CD4-positive, alpha-beta T cell treated with Interleukin-2 at 100 ng/mL for 4 hours (primary cell): ENCODE measurements around the gene ZNF146.
"Not testable (repeated sequence)": the region's sequence is repeated elsewhere in the genome, so short reads cannot be mapped to it uniquely, and the experiment has no call there.

Experiments used
- DNase-seq: peaks from one replicate; pipeline ENCODE4 v3.0.0-alpha.2; 2020; ENCODE audit warnings: low spot score

The ZNF146 gene

DNA sequence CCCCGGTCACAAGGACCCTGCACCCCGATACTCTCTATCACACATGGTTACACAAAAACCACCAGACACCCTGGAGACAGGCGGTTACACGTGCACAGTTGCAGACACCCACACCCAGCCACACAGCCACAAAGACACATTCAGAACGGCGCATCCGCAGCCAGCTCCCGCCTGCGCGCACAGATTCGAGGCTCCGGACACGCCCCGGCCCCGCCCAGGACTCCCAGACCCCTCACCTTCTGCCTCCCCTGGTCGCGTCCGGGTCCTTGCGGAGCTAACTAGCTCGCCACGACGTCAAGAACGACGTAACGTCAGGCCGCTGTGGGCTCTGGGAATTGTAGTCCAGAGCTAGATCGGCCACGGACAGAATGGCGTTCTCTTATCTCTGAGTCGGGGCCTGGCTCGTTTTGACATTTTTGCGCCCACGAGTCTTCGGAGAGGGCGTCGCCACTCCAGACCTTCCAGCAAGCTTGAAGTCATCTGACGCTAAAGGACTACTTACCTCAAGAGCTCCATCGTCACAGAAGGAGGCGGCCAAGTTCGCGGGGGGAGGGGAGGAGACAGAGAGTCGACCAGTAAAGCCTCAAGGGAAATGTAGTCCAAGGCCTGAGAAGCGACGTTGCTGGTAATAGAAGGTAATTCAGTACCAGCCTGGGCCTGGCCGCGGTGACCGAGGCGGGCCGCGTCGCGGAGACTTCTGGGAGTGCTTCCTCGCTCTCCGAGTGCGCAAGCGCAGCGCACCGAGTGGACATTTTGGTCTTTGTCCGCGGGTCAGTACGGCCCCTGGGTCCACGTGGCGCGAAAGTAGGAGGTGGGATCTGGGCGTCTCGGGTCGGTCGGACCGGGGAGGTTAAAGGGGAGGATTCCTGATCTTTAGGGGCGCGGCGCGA lies at the start of gene ZNF146, which contains the start of gene ZNF565:
TSS of gene ZNF146 (plus strand) at position 721 of the 890 bp plus-strand sequence. CDS start 21,335 bp downstream, outside the sequence.
TSS of gene ZNF565 (minus strand) at position 280 of the 890 bp plus-strand sequence. CDS start 12,680 bp downstream, outside the sequence.
- peak; percentile 96 for DNase-seq

DNA sequence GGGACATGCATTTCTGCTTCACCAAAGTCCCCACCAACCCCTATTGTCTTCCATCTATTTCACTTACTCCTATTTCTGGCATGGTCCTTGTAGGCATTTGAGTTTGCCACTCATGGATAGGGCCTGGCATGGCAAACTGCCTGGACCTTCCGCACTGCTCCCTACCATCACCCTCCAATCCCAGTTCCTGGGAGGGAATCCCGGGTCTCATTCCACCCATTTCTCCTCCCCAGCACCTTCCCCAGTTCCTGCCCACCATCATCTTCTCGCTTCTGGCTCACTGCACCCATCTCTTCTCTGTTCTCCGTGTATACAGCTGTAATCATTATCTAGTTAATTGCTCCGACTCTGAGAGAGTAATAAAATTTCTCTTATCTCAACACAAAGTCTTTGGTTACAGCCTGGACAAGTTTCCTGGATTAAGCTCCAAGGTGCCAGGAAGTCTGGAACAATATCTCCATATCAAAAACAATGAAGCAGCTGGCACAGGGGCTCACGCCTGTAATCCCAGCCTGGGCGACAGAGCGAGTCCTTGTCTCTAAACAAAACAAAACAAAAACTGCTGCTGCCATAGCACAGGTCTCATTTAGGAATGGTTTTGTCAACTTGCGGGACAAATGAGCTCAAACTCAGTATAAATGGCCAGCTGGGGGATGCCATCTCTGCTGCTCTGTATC lies 45.7 kb upstream of the ZNF146 start:
- DNase-seq, result no peak

- no peak for DNase-seq
Measured at GRCh38 chr19:36172852-36173251, 42.1 kb upstream of the ZNF146 start.

DNA sequence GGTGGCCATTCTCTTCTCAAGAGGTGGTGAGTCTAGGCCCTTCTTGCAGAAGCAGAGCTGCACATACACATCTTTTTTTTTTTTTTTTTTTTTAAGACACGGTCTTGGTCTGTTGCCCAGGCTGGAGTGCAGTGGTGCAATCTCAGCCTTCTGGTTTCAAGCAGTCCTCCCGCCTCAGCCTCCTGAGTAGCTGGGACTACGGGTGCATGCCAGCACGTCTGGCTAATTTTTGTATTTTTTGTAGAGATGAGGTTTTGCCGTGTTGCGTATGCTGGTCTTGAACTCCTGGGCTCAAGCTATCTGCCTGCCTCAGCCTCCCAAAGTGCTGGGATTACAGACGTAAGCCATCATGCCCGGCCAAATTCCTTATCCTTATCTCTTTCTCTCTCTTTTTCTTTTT lies 41.1 kb upstream of the ZNF146 start:
- DNase-seq, result not testable (repeated sequence)

- DNase-seq, result not testable (repeated sequence)
Measured at GRCh38 chr19:36179077-36179476, 35.8 kb upstream of the ZNF146 start.

DNA sequence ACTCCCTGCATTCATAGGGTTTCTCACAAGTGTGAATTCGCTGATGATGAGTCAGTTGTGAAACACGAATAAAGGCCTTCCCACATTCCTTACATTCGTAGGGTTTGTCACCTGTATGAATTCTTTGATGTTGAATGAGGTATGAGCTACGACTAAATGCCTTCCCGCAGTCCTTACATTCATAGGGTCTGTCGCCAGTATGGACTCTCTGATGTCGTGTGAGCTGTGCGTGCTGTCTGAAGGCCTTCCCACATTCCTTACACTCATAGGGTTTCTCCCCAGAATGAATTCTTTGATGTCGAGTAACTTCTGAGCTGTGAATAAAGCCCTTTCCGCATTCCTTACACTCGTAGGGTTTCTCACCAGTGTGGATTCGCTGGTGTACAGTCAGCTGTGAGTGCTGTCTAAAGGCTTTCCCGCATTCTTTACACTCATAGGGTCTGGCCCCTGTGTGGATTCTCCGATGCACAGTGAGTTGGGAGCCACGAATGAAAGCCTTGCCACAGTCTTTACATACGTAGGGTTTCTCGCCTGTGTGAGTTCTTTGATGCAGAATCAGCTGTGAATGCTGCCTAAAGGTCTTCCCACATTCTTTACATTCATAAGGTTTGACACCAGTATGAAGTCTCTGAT lies 32.2 kb upstream of the ZNF146 start:
- no peak for DNase-seq

GRCh38 chr19:36183245-36183628 lies 31.7 kb upstream of the ZNF146 start:
- DNase-seq, result no peak

- not testable (repeated sequence) for DNase-seq
Measured at GRCh38 chr19:36186722-36187121, 28.2 kb upstream of the ZNF146 start.

DNA sequence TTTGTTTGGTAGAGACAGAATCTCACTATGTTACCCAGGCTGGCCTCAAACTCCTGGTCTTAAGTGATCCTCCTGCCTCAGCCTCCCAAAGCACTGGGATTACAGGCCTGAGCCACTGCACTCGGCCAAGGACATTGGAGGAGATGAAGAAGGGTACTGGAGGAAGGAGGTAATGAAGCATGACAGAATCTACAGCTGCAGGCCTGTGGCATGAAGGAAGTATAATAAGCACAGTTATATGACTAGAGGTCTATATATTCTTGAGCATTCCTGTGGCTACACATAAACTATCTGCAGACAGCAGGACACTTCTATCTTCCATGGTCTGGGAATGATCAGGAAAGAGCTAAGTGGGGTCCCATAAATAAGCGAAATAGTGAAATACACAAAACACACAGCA lies 18.7 kb upstream of the ZNF146 start:
- no peak for DNase-seq

DNA sequence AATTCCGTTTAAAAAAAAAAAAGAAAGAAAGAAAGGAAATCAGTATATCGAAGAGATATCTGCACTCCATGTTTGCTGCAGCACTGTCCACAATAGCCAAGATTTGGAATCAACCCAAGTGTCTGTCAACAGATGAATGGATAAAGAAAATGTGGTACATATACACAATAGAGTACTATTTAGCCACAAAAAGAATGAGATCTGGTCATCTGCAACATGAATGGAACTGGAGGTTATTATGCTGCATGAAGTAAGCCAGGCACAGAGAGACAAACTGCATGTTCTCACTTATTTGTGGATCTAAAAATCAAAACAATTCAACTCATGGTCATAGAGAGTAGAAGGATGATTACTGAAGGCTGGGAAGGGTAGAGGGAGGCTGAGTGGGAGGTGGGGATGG lies 16.8 kb upstream of the ZNF146 start:
- no peak for DNase-seq

DNA sequence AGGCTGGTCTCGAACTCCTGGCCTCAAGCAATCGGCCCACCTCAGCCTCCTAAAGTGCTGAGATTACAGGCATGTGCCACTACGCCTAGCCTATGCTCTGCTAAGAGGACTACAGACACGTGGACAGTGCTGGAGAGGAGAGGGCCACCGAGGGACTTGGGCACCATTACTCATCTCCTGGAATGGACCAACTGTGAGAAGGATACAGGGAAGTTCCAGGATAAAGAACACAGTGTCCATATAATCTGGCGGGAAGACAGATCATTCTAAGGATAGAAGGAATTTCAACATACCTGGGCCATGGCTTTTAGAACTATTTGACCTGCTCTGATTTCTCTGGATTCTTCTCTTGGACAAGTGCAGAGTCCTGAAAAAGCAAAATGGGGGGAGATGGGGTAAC lies 13.2 kb upstream of the ZNF146 start:
- no peak for DNase-seq

- DNase-seq, result no peak
Measured at GRCh38 chr19:36203293-36203692, 11.6 kb upstream of the ZNF146 start.

- DNase-seq, result no peak
Measured at GRCh38 chr19:36207605-36208252, 7.2 kb upstream of the ZNF146 start.

DNA sequence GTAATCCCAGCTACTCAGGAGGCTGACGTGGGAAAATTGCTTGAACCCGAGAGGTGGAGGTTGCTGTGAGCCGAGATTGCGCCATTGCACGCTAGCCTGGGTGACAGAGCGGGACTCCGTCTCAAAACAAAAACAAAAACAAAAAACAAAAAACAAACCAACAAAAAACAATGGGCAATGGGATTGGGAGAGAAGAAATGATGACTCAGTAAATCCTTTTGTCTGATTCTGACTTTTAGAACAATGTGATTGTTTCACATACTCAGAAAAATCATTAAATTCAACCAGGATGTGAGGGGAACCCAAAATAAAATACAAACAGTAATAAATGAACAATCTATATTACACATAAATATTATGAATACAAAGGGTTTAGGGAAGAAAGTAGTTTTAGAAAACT lies 5.5 kb upstream of the ZNF146 start:
- no peak for DNase-seq

- DNase-seq, result no peak
Measured at GRCh38 chr19:36210497-36210896, 4.4 kb upstream of the ZNF146 start.

DNA sequence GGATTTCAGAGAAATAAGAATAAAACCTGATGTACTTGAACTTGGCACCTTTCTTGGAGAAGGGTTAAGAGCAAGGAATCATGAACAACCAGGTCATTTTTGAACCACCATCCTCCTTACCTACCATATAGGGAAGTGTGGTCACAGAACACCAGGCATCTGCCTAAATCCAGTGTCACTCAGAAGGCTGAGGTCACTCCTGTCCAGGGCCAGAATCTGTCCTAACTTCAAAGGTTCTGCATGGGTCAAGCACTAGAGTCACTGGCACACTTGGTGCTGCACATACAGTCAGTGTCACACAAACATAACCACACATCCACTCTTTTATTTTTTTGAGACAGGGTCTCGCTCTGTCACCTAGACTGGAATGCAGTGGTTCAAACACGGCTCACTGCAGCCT lies 2.0 kb upstream of the ZNF146 start:
- DNase-seq, result no peak

- no peak for DNase-seq
Measured at GRCh38 chr19:36215276-36216123, 594 bp downstream of the ZNF146 start.

DNA sequence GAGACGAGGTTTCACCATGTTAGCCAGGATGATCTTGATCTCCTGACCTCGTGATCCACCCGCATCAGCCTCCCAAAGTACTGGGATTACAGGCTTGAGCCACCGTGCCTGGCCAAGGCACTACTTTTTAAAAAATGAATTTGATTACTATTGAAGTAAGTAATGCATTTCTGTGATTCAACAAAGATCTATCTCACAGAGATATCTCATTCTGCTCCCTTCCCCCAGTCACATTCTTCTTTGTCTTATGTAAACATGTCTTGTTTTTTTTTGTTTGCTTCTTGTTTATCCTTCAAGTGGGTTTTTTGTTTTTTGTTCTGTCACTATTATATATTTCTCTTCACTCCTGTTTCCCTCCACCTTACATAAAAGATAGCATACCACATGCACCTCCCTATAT lies 6.6 kb downstream of the ZNF146 start:
- DNase-seq, result no peak

GRCh38 chr19:36222503-36222902 lies 7.6 kb downstream of the ZNF146 start:
- DNase-seq, result no peak

DNA sequence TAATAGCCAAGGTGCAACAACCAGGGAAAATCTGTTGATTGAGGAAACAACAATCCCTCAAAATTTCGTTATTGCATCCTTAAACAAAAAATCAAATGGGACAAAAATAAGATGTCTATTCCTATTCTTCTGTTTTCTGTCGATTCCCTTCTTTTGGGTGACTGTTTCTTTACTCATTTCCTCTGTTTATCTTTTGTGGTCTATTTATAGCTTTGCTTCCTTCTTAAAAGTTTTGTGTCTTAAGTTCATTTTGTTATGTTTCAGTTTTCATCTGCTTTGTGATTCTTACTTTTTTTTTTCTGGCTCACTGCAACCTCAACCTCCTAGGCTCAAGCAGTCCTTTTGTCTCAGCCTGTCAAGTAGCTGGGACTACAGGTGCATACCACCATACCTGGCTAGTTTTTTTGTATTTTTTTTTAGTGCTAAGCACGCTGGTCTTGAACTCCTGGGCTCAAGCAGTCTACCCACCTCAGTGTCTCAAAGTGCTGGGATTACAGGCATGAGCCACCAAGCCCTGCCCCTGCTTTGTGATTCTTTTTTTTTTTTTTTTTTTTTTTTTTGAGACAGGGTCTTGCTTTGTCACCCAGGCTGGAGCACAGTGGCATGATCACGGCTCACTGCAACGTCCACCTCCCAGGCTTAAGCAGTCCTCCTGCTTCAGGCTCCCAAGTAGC lies 10.4 kb downstream of the ZNF146 start:
- DNase-seq, result no peak

- not testable (repeated sequence) for DNase-seq
Measured at GRCh38 chr19:36233626-36234025, 18.7 kb downstream of the ZNF146 start.
